ENCODE results near the gene WDR3.
"Not testable (repeated sequence)": the region's sequence is repeated elsewhere in the genome, so short reads cannot be mapped to it uniquely, and the experiment has no call there.

The WDR3 gene

GRCh38 chr1:117929343-117930172 lies at the start of gene WDR3, which contains the start of gene GDAP2:
Gene WDR3, plus strand, starts transcription at chr1:117929739. Its CDS starts 3,581 bp downstream, at chr1:117933320.
Gene GDAP2, minus strand, starts transcription at chr1:117929621. Its CDS starts 9,264 bp downstream, at chr1:117920357.
- ATAC-seq, result peak; percentile 97
- DNase-seq, result peak; percentile 93

GRCh38 chr1:117883616-117884015 lies 45.9 kb upstream of the WDR3 start:
- DNase-seq (no peak), ATAC-seq (no peak)

GRCh38 chr1:117886101-117886795 lies 43.3 kb upstream of the WDR3 start:
- ATAC-seq (no peak), DNase-seq (no peak)

- no peak for ATAC-seq
- DNase-seq, result no peak
Observed at GRCh38 chr1:117890452-117890851, 39.1 kb upstream of the WDR3 start.

- no peak for DNase-seq
- no peak for ATAC-seq
Observed at GRCh38 chr1:117892512-117892911, 37.0 kb upstream of the WDR3 start.

GRCh38 chr1:117894078-117894477 lies 35.5 kb upstream of the WDR3 start:
- no peak for ATAC-seq
- no peak for DNase-seq

- DNase-seq, result peak; percentile 70
- peak; percentile 85 for ATAC-seq
Observed at GRCh38 chr1:117895482-117896114, 33.9 kb upstream of the WDR3 start.

GRCh38 chr1:117897551-117897950 lies 32.0 kb upstream of the WDR3 start:
- ATAC-seq (no peak), DNase-seq (no peak)

GRCh38 chr1:117899801-117900200 lies 29.7 kb upstream of the WDR3 start:
- ATAC-seq, result no peak

GRCh38 chr1:117902944-117903343 lies 26.6 kb upstream of the WDR3 start:
- ATAC-seq, result no peak
- no peak for DNase-seq

More at GRCh38 chr1:117899801-117900200, 29.7 kb upstream of the WDR3 start:
- no peak for DNase-seq

- no peak for ATAC-seq
Observed at GRCh38 chr1:117904485-117904884, 25.1 kb upstream of the WDR3 start.

GRCh38 chr1:117905019-117905418 lies 24.5 kb upstream of the WDR3 start:
- ATAC-seq (no peak), DNase-seq (no peak)

More at GRCh38 chr1:117904485-117904884, 25.1 kb upstream of the WDR3 start:
- DNase-seq, result no peak

GRCh38 chr1:117911051-117911450 lies 18.5 kb upstream of the WDR3 start:
- DNase-seq (no peak), ATAC-seq (no peak)

GRCh38 chr1:117919376-117919775 lies 10.2 kb upstream of the WDR3 start:
- DNase-seq (no peak), ATAC-seq (no peak)

GRCh38 chr1:117921991-117922390 lies 7.5 kb upstream of the WDR3 start:
- DNase-seq (no peak), ATAC-seq (no peak)

- not testable (repeated sequence) for ATAC-seq, DNase-seq
Observed at GRCh38 chr1:117922717-117923116, 6.8 kb upstream of the WDR3 start.

GRCh38 chr1:117925981-117926380 lies 3.6 kb upstream of the WDR3 start:
- DNase-seq (no peak), ATAC-seq (no peak)

- ATAC-seq (peak; percentile 41), DNase-seq (no peak)
Observed at GRCh38 chr1:117928881-117929342, 627 bp upstream of the WDR3 start.

GRCh38 chr1:117930173-117930447 lies 571 bp downstream of the WDR3 start:
- DNase-seq, result no peak
- no peak for ATAC-seq

- no peak for DNase-seq
- no peak for ATAC-seq
Observed at GRCh38 chr1:117930484-117930883, 945 bp downstream of the WDR3 start.

- DNase-seq (no peak), ATAC-seq (no peak)
Observed at GRCh38 chr1:117932576-117932975, 3.0 kb downstream of the WDR3 start.

GRCh38 chr1:117933769-117934168 lies 4.2 kb downstream of the WDR3 start:
- ATAC-seq (no peak), DNase-seq (no peak)

- ATAC-seq, result no peak
- no peak for DNase-seq
Observed at GRCh38 chr1:117942293-117942692, 12.8 kb downstream of the WDR3 start.
